T-helper 17 cell (primary cell): ENCODE measurements around the gene INTS14. TPM values are rescaled to one million over a fixed set of nuclear protein-coding genes. Genes with fewer than 3 reads are reported as not detected.

Experiments
- ATAC-seq: fragments of 150-1000 bp; cut with Tn5 transposase; 2 replicates; pipeline ENCODE4 v1.10.0; 2021; ENCODE audit warnings: mild to moderate bottlenecking, moderate library complexity
- DNase-seq, 3 donors: peaks; one replicate each; pipeline versions ENCODE4 v3.0.0 to v3.0.0-alpha.2; 2020 to 2021
- H3K9me3 ChIP-seq: one replicate; pipeline ENCODE4 v1.7.0; 2013; ENCODE audit warnings: low read length, mild to moderate bottlenecking; ENCODE audit not compliant: control insufficient read depth, poor library complexity, severe bottlenecking
- H3K27ac Mint-ChIP-seq: one replicate; pipeline ENCODE4 v1.8.0; 2022; ENCODE audit warnings: mild to moderate bottlenecking, moderate library complexity, mixed read lengths
- H3K27me3 Mint-ChIP-seq: one replicate; pipeline ENCODE4 v1.8.0; 2022; ENCODE audit warnings: mixed read lengths
- H3K36me3 Mint-ChIP-seq: one replicate; pipeline ENCODE4 v1.8.0; 2022; ENCODE audit warnings: low read depth, mixed read lengths
- H3K4me1 Mint-ChIP-seq: one replicate; pipeline ENCODE4 v1.8.0; 2022; ENCODE audit warnings: mild to moderate bottlenecking, mixed read lengths
- H3K4me3 Mint-ChIP-seq: one replicate; pipeline ENCODE4 v1.8.0; 2022; ENCODE audit warnings: mild to moderate bottlenecking, moderate library complexity, mixed read lengths
- total RNA-seq, 4 donors: library from RNA in 2 of 4; stranded (reverse) in 2 of 4; gene quantifications; one replicate each; pipeline ENCODE4 v1.2.3 and lab custom pipeline; 2022 to 2026

Gene INTS14
- total RNA-seq, 2 donors from 2014 or later: 19.2 to 23.7 TPM

DNA sequence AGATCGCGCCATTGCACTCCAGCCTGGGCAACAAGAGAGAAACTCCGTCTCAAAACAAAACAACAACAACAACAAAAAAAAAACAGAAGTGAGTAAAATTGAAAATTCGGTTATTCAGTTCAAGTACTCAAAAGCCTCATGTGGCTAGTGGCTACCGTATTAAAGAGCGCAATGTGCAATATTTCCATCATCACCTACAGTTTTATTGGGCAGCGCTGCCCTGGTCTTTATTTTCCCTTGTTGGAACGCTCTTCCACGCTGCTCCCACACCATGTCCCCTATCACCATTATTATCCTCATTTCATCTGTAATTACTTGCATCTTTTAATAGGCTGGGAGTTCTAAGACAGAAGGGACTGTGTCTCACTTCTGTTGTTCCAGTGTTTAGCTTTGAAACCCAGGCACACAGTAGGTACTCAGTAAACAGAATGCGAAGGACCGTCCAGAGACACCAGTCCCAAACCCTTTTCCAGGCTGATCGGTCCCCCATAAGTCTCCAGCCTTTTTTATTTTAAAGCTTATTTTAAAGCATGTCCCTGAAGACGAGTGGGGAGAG, 81.1 kb downstream of the INTS14 start:
- peaks cover 2% of the 10 kb centered on the region for H3K36me3 Mint-ChIP-seq
- H3K27me3 Mint-ChIP-seq: no peaks in the 10 kb centered on the region
- DNase-seq: no peak
- ATAC-seq: peak; percentile 10
- H3K27ac Mint-ChIP-seq: peak overlapping the region; percentile 84
- peak overlapping the region; percentile 85 for H3K4me3 Mint-ChIP-seq
- H3K9me3 ChIP-seq: no peaks in the 10 kb centered on the region
- peaks cover 19% of the 10 kb centered on the region for H3K4me1 Mint-ChIP-seq

Other genes starting within 250 kb of the INTS14 start
- gene IGDCC3, start 233.1 kb downstream of the INTS14 start, total RNA-seq: not detected
- gene IGDCC4, start 188.2 kb downstream of the INTS14 start, total RNA-seq: under 1 TPM; 0.07 to 0.10 TPM
- gene DPP8, start 93.4 kb downstream of the INTS14 start, total RNA-seq: 10 to 100 TPM; 37.9 to 42.9 TPM
- gene HACD3, start 80.7 kb downstream of the INTS14 start, total RNA-seq: 10 to 100 TPM; 14.3 to 14.8 TPM
- gene SLC24A1, start 10.8 kb upstream of the INTS14 start, total RNA-seq: 1 to 10 TPM; 4.0 to 5.9 TPM
- 10 to 100 TPM; 63.5 to 71.7 TPM for gene DENND4A, start 181.2 kb upstream of the INTS14 start, total RNA-seq